IPS DF 6.9 (cell line): ENCODE results near the gene PXMP2.

Experiments
- DNase-seq: peaks from one replicate; pipeline ENCODE4 v3.0.0-alpha.2; 2013; ENCODE audit warnings: low read depth, low spot score
- H3K27ac ChIP-seq: one replicate; pipeline ENCODE4 v1.5.1; 2013; ENCODE audit warnings: low read length, control low read depth
- H3K27me3 ChIP-seq: 2 replicates; pipeline ENCODE4 v1.6.1; 2013; ENCODE audit warnings: mild to moderate bottlenecking, low read length; ENCODE audit not compliant: control insufficient read depth, insufficient read depth
- H3K36me3 ChIP-seq: 2 replicates; pipeline ENCODE4 v1.6.1; 2013; ENCODE audit warnings: low read length; ENCODE audit not compliant: control insufficient read depth, insufficient read depth
- H3K4me1 ChIP-seq: 2 replicates; pipeline ENCODE4 v1.6.1; 2013; ENCODE audit warnings: low read length; ENCODE audit not compliant: control insufficient read depth, insufficient read depth
- H3K4me3 ChIP-seq: 2 replicates; pipeline ENCODE4 v1.5.1; 2013; ENCODE audit warnings: mild to moderate bottlenecking, low read length
- H3K9me3 ChIP-seq: 2 replicates; pipeline ENCODE4 v1.6.1; 2013; ENCODE audit warnings: low read length, inconsistent platforms; ENCODE audit not compliant: control insufficient read depth, insufficient read depth
- WGBS: extraction: QIAGEN DNeasy Blood & Tissue Kit; methylation state at CpG from one replicate; pipeline ENCODE4 v1.1.7; 2013; ENCODE audit warnings: mixed read lengths, missing lambda C conversion rate; ENCODE audit not compliant: insufficient read length, insufficient coverage; 5-methylcytosine and 5-hydroxymethylcytosine counted together

Gene PXMP2

DNA sequence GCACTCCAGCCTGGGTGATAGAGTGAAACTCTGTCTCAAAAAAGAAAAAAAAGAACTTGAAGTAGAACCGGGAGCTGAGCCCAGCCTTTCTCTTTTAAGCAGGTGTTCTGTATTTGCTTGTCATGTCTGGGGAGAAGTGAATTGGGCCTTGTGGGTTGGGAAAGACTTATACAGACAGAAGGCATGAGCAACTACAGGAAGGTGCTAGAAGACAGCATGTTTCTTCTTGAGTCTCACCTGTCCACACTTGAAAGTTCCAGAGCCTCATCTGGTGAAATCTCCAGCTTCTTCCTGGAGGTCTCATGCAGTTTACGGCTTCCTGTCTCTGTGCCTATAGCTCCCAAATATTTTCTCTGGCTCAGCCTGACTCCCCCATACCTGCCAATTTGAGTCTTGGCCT is 25.7 kb downstream of the PXMP2 start:
- Histone ChIP-seq H3K4me1 (no peaks in the 10 kb centered on the region), H3K9me3 (no peaks in the 10 kb centered on the region), H3K36me3 (peaks cover 17% of the 10 kb centered on the region), H3K27me3 (no peaks in the 10 kb centered on the region), H3K4me3 (no peak overlapping the region), H3K27ac (no peak overlapping the region)
- no peak for DNase-seq
- WGBS, result no CpG with 5 or more reads among the region's 2 CpGs

DNA sequence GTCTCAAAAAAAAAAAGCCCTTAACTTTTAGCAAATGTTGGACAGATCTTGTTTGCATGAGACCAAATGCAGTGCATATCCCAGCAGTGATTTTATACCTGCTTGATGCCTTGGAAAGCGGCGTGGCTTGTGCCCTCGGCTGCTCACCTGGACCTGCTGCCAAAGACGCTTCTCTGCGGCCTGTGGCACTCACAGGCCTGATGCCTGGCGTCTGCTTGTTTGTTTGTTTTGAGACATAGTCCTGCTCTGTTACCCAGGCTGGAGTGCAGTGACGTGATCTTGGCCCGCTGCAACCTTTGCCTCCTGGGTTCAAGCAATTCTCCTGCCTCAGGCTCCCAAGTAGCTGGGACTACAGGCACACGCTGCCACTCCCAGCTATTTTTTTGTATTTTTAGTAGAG is 28.5 kb downstream of the PXMP2 start:
- no peak overlapping the region for H3K27ac ChIP-seq
- WGBS, result no CpG with 5 or more reads among the region's 9 CpGs
- no peak for DNase-seq
- no peaks in the 10 kb centered on the region for H3K9me3 ChIP-seq
- H3K36me3 ChIP-seq, result peaks cover 36% of the 10 kb centered on the region
- no peaks in the 10 kb centered on the region for H3K27me3 ChIP-seq
- no peak overlapping the region for H3K4me3 ChIP-seq
- H3K4me1 ChIP-seq, result no peaks in the 10 kb centered on the region

DNA sequence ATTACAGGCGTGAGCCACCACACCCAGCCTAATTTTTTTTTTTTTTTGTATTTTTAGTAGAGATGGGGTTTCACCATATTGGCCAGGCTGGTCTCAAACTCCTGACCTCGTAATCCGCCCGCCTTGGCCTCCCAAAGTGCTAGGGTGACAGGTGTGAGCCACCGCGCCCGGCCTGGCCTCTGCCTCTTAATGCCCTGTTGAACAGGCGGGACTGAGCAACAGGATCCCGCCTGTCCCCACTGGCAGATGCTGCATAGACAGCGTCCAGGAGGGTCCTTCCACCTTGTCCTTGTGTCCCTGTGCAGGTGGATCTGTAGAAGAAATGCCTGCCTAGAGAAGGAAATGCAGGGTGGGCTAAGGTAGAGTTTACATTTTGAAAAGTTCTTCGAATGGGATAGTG is 29.0 kb downstream of the PXMP2 start:
- Histone ChIP-seq H3K27ac (no peak overlapping the region), H3K4me1 (no peaks in the 10 kb centered on the region), H3K4me3 (no peak overlapping the region), H3K9me3 (no peaks in the 10 kb centered on the region), H3K27me3 (no peaks in the 10 kb centered on the region), H3K36me3 (peaks cover 40% of the 10 kb centered on the region)
- WGBS, result no CpG with 5 or more reads among the region's 11 CpGs
- no peak for DNase-seq

DNA sequence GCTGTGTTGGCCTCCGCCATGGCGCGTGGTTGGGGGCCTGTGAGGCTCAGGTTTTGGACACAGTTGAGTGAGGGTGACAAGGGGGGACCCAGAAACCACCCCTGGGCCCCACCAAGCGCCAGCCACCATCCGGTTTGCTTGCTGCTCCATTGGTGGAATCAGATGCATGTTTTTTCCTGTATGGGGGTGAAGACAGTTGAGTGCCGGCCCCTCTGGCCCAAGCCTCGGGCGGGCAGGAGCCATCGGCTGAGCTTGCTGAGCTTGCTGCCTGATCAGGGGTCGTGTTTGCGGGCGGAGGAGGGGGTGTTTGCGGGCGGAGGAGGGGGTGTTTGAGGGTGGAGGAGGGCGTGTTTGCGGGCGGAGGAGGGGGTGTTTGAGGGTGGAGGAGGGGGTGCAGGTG is 29.6 kb downstream of the PXMP2 start:
- Histone ChIP-seq H3K27ac (no peak overlapping the region), H3K9me3 (no peaks in the 10 kb centered on the region), H3K27me3 (no peaks in the 10 kb centered on the region), H3K4me1 (no peaks in the 10 kb centered on the region), H3K4me3 (no peak overlapping the region), H3K36me3 (peaks cover 40% of the 10 kb centered on the region)
- no peak for DNase-seq
- 100% methylated on average over 1 of the region's 17 CpGs for WGBS

DNA sequence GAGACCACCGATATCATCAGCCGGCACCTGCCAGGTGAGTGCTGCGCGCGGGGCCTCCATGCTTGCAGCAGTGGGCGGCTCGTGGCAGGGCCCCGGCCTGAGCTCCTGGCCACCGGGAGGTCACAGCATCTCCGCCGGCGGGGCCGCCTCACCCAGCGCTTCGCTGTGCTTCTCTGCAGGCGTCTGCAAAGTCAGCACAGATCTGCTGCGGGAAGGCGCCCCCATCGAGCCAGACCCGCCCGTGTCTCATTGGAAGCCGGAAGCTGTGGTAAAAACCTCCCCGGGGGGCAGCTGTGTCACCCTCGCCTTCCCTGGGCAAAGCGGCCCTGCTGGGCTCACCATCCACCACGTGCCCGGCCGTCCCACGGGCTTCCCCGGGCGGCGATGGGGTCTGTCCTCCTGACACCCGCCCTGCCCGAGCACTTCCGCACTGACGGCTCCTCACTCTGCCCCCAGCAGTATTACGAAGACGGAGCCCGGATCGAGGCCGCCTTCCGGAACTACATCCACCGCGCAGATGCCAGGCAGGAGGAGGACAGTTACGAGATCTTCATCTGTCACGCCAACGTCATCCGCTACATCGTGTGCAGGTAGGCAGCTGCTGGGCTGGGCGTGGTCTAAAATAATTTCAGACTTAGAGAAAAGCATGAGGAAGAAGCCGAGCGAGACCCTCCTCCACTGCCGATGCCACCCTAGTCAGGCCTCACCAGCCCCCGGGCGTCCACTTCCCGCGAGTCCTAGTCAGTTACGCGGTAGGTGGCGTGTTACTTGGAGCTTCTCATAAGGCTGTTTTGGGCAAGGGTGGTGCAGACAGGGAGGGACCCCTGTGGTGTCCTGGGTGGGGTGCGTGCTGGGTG is 30.4 kb downstream of the PXMP2 start:
- H3K36me3 ChIP-seq, result peaks cover 40% of the 10 kb centered on the region
- no CpG with 5 or more reads among the region's 61 CpGs for WGBS

DNA sequence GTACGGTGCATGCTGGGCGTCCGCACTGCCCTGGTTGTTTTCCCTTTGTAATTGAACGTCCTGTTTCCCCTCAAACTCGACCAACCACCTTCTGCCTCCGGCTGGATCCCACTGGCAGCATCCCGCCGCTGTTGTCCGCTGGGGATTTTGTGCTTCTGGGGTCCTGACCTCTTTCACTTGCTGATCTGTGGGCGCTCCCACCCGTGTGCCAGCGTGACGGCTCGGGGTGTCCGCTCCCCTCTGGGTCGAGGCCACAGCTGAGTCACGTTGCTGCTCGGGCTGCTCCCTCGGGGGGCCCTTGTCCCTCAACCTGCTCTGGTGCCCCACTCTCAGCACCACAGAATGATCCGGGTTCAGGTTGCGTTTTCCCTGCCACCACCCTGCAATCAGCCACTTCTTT is 31.3 kb downstream of the PXMP2 start:
- Histone ChIP-seq H3K4me3 (no peak overlapping the region), H3K9me3 (no peaks in the 10 kb centered on the region), H3K27me3 (no peaks in the 10 kb centered on the region), H3K27ac (no peak overlapping the region), H3K4me1 (no peaks in the 10 kb centered on the region), H3K36me3 (peaks cover 46% of the 10 kb centered on the region)
- no peak for DNase-seq
- WGBS, result no CpG with 5 or more reads among the region's 21 CpGs

More for the DNA sequence above, 30.4 kb downstream of the PXMP2 start:
- no peak for DNase-seq
- Histone ChIP-seq H3K27me3 (no peaks in the 10 kb centered on the region), H3K27ac (no peak overlapping the region), H3K4me3 (no peak overlapping the region), H3K4me1 (no peaks in the 10 kb centered on the region), H3K9me3 (no peaks in the 10 kb centered on the region)

DNA sequence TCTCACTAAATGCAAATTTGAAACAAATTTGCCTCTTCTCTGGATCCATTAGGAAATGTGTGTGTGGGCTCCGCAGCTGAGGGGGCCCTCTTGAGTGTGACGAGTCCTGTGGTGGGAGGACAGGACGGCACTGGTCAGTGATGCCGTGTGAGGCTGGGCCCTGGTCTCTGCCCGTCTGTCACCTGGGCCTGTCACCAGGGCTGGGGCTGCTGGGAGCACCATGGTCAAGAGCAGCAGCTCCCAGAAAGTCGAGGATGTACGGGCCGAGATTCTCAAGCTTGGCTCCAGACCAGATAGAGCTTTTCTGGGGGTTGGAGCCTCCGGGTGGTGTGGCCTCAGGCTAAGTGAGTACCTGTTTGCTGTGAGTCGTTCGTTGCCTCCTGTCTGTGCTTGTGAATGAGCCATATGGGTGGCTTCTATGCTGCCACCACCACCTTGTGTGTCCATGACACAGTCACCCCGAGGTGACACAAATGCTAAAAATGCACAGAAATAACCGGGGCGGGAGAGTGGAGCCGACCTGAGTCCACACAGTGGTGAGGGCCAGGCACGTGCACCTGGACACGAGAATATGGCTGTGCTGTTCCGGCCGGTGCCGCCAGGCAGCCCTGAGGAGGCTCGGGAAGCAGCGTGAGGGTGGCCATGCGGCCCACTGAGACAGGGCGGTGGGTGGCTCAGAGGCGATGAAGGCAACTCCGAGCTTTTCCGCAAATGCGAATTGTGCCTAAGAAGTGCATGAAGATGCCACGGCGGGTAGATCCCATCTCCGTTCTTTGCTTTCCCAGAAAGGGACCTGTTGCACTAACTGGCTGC is 32.0 kb downstream of the PXMP2 start:
- no peaks in the 10 kb centered on the region for H3K9me3 ChIP-seq
- no peak overlapping the region; the same call in 1 of the 2 replicates for H3K4me3 ChIP-seq
- H3K27ac ChIP-seq, result no peak overlapping the region
- peaks cover 49% of the 10 kb centered on the region for H3K36me3 ChIP-seq
- no CpG with 5 or more reads among the region's 31 CpGs for WGBS
- DNase-seq, result no peak
- no peaks in the 10 kb centered on the region for H3K27me3 ChIP-seq
- H3K4me1 ChIP-seq, result no peaks in the 10 kb centered on the region

DNA sequence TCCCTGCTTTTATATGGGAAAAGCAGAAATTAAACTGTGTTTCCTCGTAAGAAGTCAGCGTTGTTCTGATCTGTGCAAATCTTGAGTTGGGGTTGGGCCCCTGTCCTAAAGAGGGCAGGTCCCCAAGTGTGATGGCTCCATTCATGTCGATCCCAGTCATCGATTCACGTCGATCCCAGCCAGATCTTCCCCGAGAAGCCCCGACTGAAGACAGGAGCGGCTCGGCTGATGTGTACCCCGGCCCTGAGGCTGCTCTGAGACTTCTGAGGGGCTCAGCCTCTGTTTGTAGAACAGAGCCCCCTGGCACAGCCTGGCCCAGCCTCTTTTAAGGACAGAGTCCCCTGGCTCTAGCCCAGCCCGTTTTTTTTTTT is 32.6 kb downstream of the PXMP2 start:
- H3K4me1 ChIP-seq, result no peaks in the 10 kb centered on the region
- WGBS, result no CpG with 5 or more reads among the region's 12 CpGs
- no peak overlapping the region for H3K27ac ChIP-seq
- no peaks in the 10 kb centered on the region for H3K27me3 ChIP-seq
- no peak overlapping the region for H3K4me3 ChIP-seq
- no peaks in the 10 kb centered on the region for H3K9me3 ChIP-seq
- peaks cover 48% of the 10 kb centered on the region for H3K36me3 ChIP-seq
- DNase-seq, result no peak

DNA sequence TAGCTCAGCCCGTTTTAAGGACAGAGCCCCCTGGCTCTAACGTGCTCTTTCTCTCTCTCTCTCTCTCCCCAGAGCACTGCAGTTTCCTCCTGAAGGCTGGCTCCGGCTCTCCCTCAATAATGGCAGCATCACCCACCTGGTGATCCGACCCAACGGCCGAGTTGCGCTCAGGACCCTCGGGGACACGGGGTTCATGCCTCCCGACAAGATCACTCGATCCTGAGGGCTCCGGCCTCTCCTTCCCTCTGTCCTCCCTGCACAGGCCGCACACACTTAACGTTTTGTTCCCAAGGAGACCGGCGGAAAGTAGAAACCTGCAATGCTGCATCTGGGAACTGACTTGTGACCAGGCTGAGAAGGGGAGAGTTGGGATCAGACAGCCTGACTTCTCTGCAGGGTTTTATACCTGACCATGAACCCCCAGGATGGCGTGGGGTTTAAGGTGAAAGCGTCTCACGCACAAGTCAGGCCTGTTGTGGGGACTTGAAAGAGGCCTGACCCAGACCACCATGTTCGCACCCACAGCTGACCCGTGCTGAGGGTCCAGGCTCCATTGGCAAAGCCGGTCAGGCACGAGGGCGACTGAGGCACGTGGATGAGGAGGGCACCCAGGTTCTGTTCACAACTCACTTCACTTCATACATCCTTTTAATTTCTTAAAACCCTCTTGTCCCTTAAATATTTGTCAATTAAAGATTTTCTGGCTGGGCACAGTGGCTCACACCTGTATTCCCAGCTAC is 33.4 kb downstream of the PXMP2 start:
- Histone ChIP-seq H3K4me3 (no peak overlapping the region), H3K27ac (no peak overlapping the region), H3K4me1 (no peaks in the 10 kb centered on the region), H3K36me3 (peaks cover 50% of the 10 kb centered on the region), H3K9me3 (no peaks in the 10 kb centered on the region), H3K27me3 (no peaks in the 10 kb centered on the region)
- no peak for DNase-seq
- no CpG with 5 or more reads among the region's 25 CpGs for WGBS

DNA sequence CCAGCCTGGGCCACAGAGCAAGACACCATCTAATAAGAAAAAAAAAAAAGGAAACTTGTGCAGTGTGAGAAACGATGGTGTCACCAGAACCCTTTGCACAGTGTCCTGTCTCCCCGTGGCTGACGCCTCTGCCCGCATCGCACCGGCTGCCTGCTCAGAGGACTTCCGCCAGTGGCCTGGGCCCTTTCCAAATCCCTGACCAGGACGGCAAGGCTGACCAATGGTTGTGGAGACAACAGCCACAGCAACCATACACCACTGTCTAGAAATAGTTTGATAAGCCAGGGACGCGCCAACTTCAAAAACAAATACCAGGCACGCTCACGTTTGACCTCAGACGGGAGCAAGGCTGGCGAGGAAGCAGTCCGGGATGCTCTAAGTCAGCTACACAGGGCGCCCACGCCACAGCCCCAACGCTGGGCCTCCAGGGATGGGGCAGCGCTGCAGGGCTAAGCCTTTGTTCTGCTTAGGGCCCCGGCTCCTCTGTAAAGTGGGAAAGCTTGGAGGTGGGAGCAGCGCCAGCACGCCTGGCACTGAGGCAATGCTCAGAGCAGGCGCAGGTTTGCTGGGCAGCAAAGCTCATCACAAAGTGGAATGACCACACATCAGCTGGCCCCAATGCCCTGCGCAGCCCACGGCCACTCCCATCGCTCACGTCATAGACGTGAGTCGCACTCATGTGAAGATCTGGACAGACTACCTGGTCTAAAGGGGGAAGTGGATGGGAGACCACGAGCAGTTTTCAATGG is 35.8 kb downstream of the PXMP2 start:
- Histone ChIP-seq H3K9me3 (no peaks in the 10 kb centered on the region), H3K36me3 (peaks cover 58% of the 10 kb centered on the region), H3K27ac (no peak overlapping the region), H3K4me1 (no peaks in the 10 kb centered on the region), H3K4me3 (no peak overlapping the region), H3K27me3 (no peaks in the 10 kb centered on the region)
- DNase-seq, result no peak
- no CpG with 5 or more reads among the region's 30 CpGs for WGBS
